GM10248 (cell line): ENCODE results near the gene C18orf63.

Experiments used
- CTCF ChIA-PET: fragments of 300-600 bp; sonication (Branson Sonifier 250); formaldehyde crosslinking; extraction: SDS; loops from one replicate; lab custom pipeline; 2021; ENCODE audit warnings: antibody characterized with exemption; lab: Yijun Ruan, JAX
- POLR2A ChIA-PET: fragments of 350-650 bp; sonication (Branson Sonifier 250); formaldehyde crosslinking; extraction: SDS; loops from one replicate; lab custom pipeline; 2020; ENCODE audit warnings: antibody characterized with exemption; lab: Yijun Ruan, JAX
- DNase-seq: peaks from one replicate; pipeline ENCODE4 v3.0.0; 2012; ENCODE audit errors: extremely low spot score
- TF ChIP-seq, protein P1 (sequence below): IDR thresholded peaks from 2 replicates; pipeline ENCODE4 v1.5.1; 2012; ENCODE audit warnings: mild to moderate bottlenecking, low read depth; ENCODE audit errors: extremely low read depth, missing control alignments, control extremely low read depth

Gene C18orf63

DNA sequence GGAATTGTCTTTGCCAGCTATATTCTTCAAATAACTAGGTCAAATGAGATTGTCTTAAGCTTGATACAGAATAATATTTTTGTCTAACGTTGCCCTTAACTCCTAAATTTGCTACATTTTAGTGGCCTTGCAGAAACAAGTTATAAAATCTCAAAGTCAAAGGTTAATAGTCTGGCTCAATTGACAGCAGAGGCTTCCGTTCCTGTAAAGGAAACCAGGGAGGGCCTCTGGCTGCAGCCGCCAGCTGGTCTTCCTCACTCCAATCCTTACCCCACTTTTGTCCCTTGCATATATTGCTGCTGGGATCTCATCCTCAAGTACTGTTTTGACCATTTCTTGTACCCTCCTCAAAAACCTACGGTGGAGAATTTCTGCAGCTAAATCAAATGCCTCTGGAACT, 40.9 kb upstream of the C18orf63 start:
- DNase-seq, result no peak
- TF ChIP-seq, protein P1, sequence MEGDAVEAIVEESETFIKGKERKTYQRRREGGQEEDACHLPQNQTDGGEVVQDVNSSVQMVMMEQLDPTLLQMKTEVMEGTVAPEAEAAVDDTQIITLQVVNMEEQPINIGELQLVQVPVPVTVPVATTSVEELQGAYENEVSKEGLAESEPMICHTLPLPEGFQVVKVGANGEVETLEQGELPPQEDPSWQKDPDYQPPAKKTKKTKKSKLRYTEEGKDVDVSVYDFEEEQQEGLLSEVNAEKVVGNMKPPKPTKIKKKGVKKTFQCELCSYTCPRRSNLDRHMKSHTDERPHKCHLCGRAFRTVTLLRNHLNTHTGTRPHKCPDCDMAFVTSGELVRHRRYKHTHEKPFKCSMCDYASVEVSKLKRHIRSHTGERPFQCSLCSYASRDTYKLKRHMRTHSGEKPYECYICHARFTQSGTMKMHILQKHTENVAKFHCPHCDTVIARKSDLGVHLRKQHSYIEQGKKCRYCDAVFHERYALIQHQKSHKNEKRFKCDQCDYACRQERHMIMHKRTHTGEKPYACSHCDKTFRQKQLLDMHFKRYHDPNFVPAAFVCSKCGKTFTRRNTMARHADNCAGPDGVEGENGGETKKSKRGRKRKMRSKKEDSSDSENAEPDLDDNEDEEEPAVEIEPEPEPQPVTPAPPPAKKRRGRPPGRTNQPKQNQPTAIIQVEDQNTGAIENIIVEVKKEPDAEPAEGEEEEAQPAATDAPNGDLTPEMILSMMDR, result no peak
- ChIA-PET CTCF (interaction anchor here (0.7 to 1.1 kb wide), 4 partner anchors 10 to 67 kb away, joined by 3 read pairs; no protein-coding TSS in a partner anchor), POLR2A (no interaction called here)

DNA sequence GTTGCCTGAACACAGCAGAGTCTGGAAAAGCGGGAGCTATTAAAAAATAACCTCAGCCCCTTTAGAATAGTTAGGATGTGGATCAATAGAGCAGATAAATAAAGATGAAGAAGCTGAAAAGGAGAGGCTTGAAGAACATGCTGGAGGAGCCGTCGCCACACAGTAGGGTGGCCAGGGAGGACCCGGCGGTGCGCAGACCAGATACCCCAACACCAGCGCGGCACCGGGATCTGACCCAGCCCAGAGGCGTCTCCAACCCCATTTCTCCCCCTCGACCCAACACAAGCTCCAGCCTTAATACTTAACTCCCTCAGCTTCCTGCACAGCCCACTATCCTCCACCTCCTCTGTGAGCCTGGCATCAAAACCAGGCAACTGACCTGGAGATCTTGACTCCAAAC, 39.9 kb upstream of the C18orf63 start:
- ChIA-PET CTCF (interaction anchor here (1.1 kb wide), 2 partner anchors 9 to 22 kb away, joined by 3 read pairs; no protein-coding TSS in a partner anchor), POLR2A (no interaction called here)
- DNase-seq, result no peak
- TF ChIP-seq, protein P1, result no peak

DNA sequence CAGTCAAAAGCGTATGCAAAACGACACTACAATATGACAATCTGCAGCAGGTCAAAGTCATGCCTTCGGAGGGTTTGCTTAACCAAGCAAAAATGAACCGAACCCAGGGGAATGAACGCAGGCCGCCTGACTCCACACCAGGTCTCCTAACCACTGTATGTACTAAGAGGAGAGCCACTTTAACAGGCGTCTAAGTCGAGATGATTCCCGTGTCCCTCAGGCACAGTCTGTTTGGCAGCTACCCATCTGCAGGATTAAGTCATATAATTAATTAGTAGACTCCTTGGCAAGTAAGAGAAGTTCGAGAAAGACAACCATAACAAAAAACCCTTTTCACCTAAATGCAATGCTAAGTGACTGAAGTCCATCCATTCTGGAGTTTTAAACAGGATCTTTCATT, 39.0 kb upstream of the C18orf63 start:
- TF ChIP-seq, protein P1, result no peak
- DNase-seq, result no peak
- ChIA-PET CTCF (no interaction called here), POLR2A (no interaction called here)

DNA sequence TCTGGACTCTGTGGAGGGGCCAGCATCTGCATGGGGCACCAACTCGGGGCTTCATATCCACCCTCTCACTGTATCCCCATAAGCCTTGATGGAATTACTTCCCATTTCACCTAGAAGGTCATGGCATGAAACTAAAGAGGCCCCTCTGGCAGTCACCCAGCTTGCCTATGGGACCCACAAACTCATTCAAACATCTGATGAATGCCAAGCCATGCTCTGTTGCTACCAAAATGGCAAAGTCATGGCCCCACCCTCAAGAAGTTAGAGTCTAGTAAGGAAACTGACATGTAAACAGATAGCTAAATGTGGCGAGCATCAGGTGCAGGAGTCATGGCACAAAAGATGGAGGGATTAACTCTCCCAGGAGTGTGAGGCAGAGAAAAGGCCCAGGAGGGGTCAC, 38.3 kb upstream of the C18orf63 start:
- DNase-seq, result no peak
- ChIA-PET POLR2A (no interaction called here), CTCF (no interaction called here)
- TF ChIP-seq, protein P1, result no peak

DNA sequence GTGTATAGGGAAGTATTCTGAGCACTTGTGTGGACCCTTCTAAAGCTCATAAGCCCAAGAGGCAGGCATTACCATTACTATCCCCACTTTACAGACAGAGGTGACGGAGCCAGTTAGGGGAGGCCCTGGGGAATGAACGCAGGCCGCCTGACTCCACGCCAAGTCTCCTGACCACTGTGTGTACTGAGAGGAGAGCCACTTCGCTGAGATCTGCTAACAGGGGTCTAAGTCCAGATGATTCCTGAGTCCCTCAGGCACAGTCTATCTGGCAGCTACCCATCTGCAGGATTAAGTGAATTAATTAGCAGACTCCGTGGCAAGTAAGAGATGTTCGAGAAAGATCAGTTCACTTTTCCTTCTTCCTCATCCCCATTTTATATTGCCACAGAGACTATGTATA, 37.6 kb upstream of the C18orf63 start:
- no peak for DNase-seq
- CTCF ChIA-PET, result no interaction called here
- POLR2A ChIA-PET, result no interaction called here
- TF ChIP-seq, protein P1, result no peak

DNA sequence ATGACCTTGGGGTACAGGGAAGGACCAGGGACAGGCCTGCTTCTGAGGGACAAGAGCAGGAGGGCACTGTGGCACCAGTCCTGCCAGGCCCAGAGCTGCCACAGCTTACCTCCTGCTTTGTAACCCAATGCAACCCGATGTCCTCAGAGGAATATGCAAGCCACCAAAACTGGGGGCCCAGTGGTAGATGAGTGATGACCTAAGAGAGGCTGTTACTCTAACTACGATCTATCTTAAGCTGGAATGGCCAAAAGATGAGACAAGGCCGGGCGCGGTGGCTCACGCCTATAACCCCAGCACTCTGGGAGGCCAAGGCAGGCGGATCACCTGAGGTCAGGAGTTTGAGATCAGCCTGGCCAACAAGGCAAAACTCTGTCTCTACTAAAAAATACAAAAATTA, 36.7 kb upstream of the C18orf63 start:
- TF ChIP-seq, protein P1, result no peak
- ChIA-PET CTCF (no interaction called here), POLR2A (no interaction called here)
- no peak for DNase-seq
